ENCODE measurements around the gene SSBP3. TPM values are rescaled to one million over a fixed set of nuclear protein-coding genes. Genes with fewer than 3 reads are reported as not detected.
A peak's percentile ranks its signal among the peaks of the same experiment; 100 is the strongest.

SSBP3 gene
- total and polyA plus RNA-seq, 9 of the 15 experiments (the other 6 are each of a cell fraction or from before 2014, with no cell fraction given): 8.7 to 108 (median 33.8) TPM

DNA sequence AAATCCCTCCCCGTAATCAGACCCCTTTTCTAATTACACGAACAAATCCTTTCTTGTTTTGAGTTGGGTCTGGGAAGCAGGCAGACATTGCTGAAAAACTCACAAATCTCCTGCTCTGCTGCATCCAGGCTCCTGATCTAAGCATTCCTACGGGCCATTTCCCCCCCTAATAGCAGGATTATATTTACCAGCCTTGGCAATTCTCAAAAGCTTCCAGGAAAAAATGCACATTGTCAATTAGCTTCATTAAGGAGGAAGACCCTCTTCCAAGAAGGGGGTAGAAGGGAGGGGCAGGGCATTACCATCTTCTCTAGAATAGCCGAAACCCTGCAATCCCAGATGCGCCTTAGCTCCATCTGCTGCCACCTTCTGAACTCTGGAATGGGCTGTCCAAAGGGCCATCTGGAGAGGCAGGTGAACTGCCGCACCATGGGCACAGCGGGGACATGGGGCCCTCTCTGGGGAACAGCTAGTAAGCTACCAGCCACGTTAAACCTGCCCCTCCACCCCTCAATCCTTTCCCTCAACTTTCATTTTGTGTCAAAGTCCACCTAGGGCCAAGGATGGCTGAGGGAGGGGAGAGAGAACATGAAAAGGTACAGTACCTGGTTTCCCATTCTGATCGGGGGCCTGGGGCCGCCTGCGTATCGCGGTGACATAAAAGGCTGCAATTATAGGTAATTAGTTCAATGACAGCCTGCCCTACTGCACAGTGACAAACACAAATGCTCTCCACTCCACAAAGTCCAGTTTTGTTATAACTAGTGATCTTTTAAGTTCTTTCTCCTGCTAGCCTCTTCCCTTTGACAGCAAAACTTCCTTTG is 149.5 kb downstream of the SSBP3 start:
- Histone ChIP-seq H3K4me2 (ENCODE audit: insufficient read depth, low read length) (no peak overlapping the region), H3K79me2 (ENCODE audit: control insufficient read depth, insufficient read depth, low read length) (no peaks in the 10 kb centered on the region), H3K9me1 (ENCODE audit: control insufficient read depth, insufficient read depth, low read length) (no peaks in the 10 kb centered on the region), H2AFZ (ENCODE audit: low read depth, low read length) (no peak overlapping the region), H3K36me3 (ENCODE audit: control insufficient read depth, insufficient read depth, low read length) (peaks cover 25% of the 10 kb centered on the region; the same call in 2 of the 3 replicates), H3K27me3 (ENCODE audit: control insufficient read depth in 2 of 2, insufficient read depth in 2 of 2, low read length in 2 of 2) (no peaks in the 10 kb centered on the region), H3K27ac (ENCODE audit: extremely low read depth, low read depth, low read length) (no peak overlapping the region), H4K20me1 (replicated peaks; ENCODE audit: control insufficient read depth, insufficient read depth, low read length) (no peaks in the 10 kb centered on the region), H3K4me1 (replicated peaks in 1 of 2; ENCODE audit: control insufficient read depth in 2 of 2, insufficient read depth in 2 of 2, low read length in 2 of 2) (peaks cover 0 to 10% of the 10 kb centered on the region in 2 experiments; a peak in 1 of 5 replicates), H3K9ac (ENCODE audit: insufficient read depth in 1 of 2, low read depth in 2 of 2, low read length in 2 of 2) (peak overlapping the region in 1 of 2 experiments; percentile 36; a peak in 1 of 4 replicates), H3K9me3 (replicated peaks; ENCODE audit: control insufficient read depth, insufficient read depth, low read depth, low read length) (no peaks in the 10 kb centered on the region), H3K4me3 (no peak overlapping the region)
- in situ Hi-C loops (cut with MboI) (no loop called here), intact Hi-C loops (cut with micrococcal nuclease) (no loop called here)
- no peak for TF ChIP-seq NFIX (CRISPR knock-in tag; IDR thresholded peaks at IDR 0.05; ENCODE audit: low read depth)
- TF ChIP-seq, protein P1, sequence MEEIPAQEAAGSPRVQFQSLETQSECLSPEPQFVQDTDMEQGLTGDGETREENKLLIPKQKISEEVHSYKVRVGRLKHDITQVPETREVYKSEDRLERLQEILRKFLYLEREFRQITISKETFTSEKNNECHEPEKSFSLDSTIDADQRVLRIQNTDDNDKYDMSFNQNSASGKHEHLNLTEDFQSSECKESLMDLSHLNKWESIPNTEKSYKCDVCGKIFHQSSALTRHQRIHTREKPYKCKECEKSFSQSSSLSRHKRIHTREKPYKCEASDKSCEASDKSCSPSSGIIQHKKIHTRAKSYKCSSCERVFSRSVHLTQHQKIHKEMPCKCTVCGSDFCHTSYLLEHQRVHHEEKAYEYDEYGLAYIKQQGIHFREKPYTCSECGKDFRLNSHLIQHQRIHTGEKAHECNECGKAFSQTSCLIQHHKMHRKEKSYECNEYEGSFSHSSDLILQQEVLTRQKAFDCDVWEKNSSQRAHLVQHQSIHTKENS (CRISPR knock-in tag; IDR thresholded peaks at IDR 0.05): no peak
- TF ChIP-seq ZSCAN32 (CRISPR knock-in tag; IDR thresholded peaks at IDR 0.05): no peak
- no peak for TF ChIP-seq SUPT5H (IDR thresholded peaks at IDR 0.05)
- TF ChIP-seq CBX8 (IDR thresholded peaks at IDR 0.05; ENCODE audit: borderline replicate concordance, extremely low read depth, low read depth, low read length, poor library complexity, severe bottlenecking): no peak
- no peak for TF ChIP-seq EP400 (IDR thresholded peaks at IDR 0.05)
- no peak for TF ChIP-seq FOXA1 (IDR thresholded peaks at IDR 0.05; ENCODE audit: borderline replicate concordance)
- TF ChIP-seq PPARD (CRISPR knock-in tag; IDR thresholded peaks at IDR 0.05): no peak
- TF ChIP-seq, protein P2, sequence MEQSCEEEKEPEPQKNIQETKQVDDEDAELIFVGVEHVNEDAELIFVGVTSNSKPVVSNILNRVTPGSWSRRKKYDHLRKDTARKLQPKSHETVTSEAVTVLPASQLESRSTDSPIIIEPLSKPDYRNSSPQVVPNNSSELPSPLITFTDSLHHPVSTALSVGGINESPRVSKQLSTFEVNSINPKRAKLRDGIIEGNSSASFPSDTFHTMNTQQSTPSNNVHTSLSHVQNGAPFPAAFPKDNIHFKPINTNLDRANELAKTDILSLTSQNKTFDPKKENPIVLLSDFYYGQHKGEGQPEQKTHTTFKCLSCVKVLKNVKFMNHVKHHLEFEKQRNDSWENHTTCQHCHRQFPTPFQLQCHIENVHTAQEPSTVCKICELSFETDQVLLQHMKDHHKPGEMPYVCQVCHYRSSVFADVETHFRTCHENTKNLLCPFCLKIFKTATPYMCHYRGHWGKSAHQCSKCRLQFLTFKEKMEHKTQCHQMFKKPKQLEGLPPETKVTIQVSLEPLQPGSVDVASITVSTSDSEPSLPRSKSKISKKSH (CRISPR knock-in tag; IDR thresholded peaks at IDR 0.05): no peak
- TF ChIP-seq MTF1 (CRISPR knock-in tag; IDR thresholded peaks at IDR 0.05; ENCODE audit: borderline replicate concordance): no peak
- TF ChIP-seq, protein P3, sequence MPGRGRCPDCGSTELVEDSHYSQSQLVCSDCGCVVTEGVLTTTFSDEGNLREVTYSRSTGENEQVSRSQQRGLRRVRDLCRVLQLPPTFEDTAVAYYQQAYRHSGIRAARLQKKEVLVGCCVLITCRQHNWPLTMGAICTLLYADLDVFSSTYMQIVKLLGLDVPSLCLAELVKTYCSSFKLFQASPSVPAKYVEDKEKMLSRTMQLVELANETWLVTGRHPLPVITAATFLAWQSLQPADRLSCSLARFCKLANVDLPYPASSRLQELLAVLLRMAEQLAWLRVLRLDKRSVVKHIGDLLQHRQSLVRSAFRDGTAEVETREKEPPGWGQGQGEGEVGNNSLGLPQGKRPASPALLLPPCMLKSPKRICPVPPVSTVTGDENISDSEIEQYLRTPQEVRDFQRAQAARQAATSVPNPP (IDR thresholded peaks at IDR 0.05; ENCODE audit: borderline replicate concordance, insufficient read depth, insufficient read length): no peak
- TF ChIP-seq PHTF2 (CRISPR knock-in tag; IDR thresholded peaks at IDR 0.05): no peak
- no peak for TF ChIP-seq CHD2 (IDR thresholded peaks at IDR 0.05; ENCODE audit: low read depth, low read length)
- no peak for TF ChIP-seq CCNT2 (IDR thresholded peaks at IDR 0.05; ENCODE audit: borderline replicate concordance, extremely low read depth, insufficient read length, low read depth, low read length)
- no peak for TF ChIP-seq TRIM28 (IDR thresholded peaks at IDR 0.05)
- TF ChIP-seq TEAD2 (tag; IDR thresholded peaks at IDR 0.05): no peak
- TF ChIP-seq RBFOX2 (IDR thresholded peaks at IDR 0.05; ENCODE audit: low read depth, low read length): no peak
- no peak for TF ChIP-seq FOXA3 (CRISPR knock-in tag; conservative IDR thresholded peaks at IDR 0.05 in 1 of 2, IDR thresholded peaks at IDR 0.05 in 1 of 2)
- CTCF ChIA-PET (ENCODE audit: low intra/inter-chr PET ratio): no interaction called here
- no TSS peak for BruUV-seq (replicated peaks)
- ATAC-seq (no peak), DNase-seq (ENCODE audit: extremely low read depth in 1 of 4, low spot score in 3 of 4) (no peak), FAIRE-seq (no peak)
- POLR2A ChIA-PET: interaction anchor here (0.6 to 0.8 kb wide), 3 partner anchors 10 to 27 kb away, joined by 3 to 4 read pairs (median 4); no protein-coding TSS in a partner anchor
- WGBS (ENCODE audit: insufficient coverage, low coverage, missing lambda C conversion rate): 89% methylated on average over 13 of the region's 13 CpGs
